GM20431 (cell line): Measurements from ENCODE around the gene GTF3C2.
"Not testable (repeated sequence)": the region's sequence is repeated elsewhere in the genome, so short reads cannot be mapped to it uniquely, and the experiment has no call there.

ENCODE experiments used
- in situ Hi-C: fragments of 300-500 bp; cut with MseI, MboI; formaldehyde crosslinking; loops from one replicate; pipeline ENCODE4 v1.15.0; 2020; ENCODE audit warnings: low sequenced_read_pairs; ENCODE audit not compliant: unreplicated experiment

GTF3C2 gene

GRCh38 chr2:27323596-27324285 is 32.8 kb downstream of the GTF3C2 start:
- in situ Hi-C loops, result no loop called here

GRCh38 chr2:27322766-27323595 is 33.6 kb downstream of the GTF3C2 start, which contains the start of gene MPV17:
Gene MPV17, minus strand, starts transcription at chr2:27323097. Its CDS starts 580 bp downstream, at chr2:27322517.
- in situ Hi-C loops, result no loop called here

DNA sequence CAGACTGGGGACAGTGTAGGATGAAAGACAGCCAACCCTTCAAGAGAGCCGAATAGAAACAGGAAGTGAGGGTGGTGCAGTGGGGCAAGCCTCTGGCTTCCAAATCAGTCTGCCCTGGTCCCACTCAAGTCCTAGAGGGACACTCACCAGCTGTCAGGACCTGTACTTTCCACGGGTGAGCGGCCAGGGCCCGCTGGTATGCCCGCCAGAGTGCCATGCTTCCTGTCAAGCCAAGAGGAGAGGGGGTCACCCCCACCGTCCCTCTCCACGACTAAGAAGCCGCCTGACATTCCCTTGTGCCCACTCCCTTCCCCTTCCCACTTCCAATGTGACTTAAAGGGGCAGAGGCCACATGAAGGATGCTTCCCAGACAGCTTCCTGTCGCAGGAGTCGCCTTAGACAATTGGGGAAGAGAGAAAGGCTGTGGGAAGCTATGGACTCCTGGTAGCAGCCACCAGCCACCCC is 34.2 kb downstream of the GTF3C2 start:
- in situ Hi-C loops, result no loop called here

DNA sequence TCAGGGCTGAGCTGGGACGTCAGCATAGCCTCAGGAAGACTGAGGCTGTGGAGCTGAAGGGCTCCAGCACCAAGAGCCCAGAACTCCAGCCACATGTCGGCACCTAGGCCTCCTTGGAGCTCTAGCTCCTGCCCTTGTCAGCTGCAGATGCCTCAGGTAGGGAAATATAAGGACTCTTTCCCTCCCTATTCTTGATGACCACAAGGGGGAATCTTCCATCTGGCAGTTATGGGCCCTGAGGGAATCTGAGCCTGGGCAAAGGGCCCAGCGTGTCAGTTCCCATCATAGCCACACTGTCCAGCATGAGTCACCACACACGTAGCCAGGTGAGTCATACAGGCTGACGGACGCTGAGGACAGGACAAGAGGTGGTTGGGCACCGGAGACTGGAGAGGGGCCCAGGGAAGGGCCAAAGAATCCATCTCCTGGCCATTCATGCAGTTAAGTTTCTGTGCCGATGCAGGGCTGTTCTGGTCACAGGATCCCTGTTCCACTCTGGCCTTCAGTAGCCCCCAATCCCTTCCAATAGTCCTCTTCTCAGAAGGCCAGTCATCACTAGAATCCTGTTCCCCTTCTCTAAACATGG is 35.5 kb downstream of the GTF3C2 start:
- in situ Hi-C loops, result no loop called here

- in situ Hi-C loops, result not testable (repeated sequence)
These were observed 36.7 kb downstream of the GTF3C2 start for GRCh38 chr2:27319839-27320238.

DNA sequence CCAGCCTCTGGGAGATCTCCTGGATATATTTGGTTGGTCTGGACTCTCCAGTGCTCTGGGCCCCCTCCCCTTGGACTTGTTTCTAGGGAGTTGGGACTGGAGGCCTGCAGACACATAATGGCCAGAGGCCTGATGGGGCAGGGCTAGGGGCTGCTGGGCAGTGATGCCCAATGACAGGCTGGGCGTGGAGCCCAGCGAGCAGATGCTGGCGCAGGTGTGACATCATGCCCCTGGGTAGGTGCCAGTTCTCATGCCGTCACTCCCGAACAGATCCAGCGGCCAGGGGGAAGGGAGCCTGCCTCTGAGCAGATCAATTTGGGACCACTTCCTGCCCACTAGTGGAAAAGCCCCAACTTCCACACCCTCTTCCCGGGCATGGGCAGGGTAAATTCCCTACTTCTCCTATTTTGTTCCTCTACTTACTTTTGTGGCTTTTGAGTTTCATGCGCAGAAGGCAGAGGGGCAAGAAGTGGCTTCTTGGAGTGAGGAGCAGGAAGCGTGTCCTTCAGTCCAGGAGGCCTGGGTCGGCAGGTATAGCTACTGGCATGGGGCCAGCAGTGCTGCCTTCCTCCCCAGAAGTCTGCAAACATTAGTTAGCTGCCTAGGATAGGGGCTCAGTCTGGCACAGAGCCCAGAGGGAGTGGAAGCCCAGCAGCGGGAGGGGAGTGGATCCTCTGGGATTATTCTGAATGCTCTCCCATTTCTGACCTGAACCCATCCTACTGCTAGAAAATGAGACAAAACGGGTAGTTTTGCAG is 39.7 kb downstream of the GTF3C2 start:
- in situ Hi-C loops, result no loop called here

DNA sequence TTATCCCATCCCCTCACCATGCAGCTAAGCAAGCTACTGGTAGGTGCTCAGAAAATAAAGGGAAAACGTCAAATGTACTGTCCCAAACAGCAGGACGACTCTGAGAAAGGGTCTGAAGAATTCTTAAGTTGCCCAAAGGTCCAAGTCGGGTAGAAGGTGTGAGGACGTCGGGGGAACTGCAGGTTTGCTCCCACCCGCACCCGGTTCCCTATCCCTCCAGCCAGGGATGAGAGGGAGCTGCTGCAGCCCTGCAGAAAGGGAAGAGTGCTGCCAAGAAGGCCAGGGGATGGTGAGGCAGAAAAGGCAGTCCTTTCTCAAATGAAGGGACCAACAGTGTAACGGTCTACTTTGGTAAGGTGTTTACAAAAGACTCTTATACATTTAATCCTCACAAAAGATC is 41.4 kb downstream of the GTF3C2 start:
- in situ Hi-C loops, result no loop called here

- in situ Hi-C loops, result no loop called here
These were observed 41.9 kb downstream of the GTF3C2 start for GRCh38 chr2:27314709-27315108.

GRCh38 chr2:27313882-27314645 is 42.5 kb downstream of the GTF3C2 start:
- in situ Hi-C loops, result no loop called here

DNA sequence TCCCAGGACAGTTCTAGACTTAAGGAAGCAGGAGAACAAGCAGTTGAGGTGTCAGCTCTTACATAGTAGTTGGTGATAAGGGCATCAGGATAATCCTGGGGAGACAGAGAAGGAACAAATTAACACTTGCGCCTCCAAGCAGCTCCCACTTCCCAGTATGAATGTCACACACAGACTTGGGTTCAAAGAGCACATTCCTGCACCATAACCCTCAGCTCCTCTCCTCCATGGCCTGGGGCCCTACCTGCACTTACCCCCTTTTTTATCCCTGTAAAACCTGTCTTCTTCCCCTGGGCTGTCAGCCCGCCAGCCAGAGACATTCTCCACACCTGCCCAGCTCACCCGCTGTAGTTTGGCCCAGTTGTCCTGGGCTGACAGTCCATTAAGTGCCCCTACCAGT is 44.4 kb downstream of the GTF3C2 start:
- in situ Hi-C loops, result no loop called here

DNA sequence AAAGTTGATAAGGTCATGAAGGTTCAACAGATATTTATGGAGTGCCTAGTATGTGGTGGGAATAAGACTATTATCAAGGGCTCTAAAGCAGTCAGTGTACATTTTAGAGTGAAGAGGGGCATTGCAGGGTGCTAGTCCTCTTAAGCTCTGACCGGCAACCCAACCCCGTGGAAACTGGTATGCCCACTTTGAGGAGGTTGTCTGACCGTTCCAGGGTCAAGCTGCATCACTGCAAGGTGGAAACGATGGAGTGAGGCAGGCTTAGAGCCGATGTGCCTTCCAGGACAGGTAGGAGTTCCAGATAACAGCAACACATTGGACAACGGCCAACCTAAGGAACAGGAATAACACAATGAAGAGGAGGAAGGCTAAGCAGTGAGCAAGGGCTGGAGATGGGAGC is 46.9 kb downstream of the GTF3C2 start:
- in situ Hi-C loops, result no loop called here

GRCh38 chr2:27308359-27308881 is 48.1 kb downstream of the GTF3C2 start, which contains the start of gene UCN:
Gene UCN, minus strand, starts transcription at chr2:27308445. Its CDS starts 550 bp downstream, at chr2:27307895.
- in situ Hi-C loops, result no loop called here

DNA sequence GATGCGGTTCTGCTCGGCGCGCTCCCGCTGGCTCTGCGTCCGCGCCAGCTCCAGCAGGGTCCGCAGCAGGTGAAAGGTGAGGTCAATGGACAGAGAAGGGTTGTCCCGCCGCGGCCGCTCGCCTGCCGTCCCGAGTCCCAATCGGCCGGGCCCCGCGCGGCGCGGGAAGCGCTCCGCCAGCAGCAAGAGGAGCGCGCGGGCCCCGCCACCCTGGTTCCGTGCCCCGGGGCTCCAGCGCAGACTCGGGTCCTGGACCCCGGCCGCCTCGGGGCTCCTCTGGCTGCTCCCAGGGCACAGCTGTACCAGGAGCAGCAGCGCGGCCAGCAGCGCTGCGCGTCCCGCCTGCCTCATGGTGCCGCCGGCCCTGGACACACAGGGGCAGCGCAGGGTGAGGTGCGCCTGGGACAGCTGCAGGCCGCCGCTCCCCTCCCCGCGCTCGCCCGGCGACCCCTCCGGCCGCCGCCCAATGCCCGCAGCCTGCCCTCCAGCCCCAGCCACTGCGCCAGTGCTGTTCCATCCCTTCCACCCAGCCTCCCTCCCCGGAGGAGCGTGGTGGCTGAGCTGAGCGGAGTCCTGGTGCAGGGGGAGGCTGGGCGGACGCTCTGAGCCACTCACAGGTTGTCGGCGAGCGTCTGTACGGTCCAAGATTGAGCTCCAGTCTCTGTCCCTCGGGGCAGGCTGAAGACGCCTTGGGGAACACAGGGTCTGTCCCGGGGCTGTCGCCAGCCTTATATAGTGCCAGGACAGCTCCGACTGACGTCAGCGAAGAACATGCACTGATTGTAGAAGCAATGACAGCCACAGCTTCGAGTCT is 48.8 kb downstream of the GTF3C2 start:
- in situ Hi-C loops, result no loop called here

- in situ Hi-C loops, result no loop called here
These were observed 49.3 kb downstream of the GTF3C2 start for GRCh38 chr2:27307287-27307544.

GRCh38 chr2:27306573-27307286 is 49.8 kb downstream of the GTF3C2 start:
- in situ Hi-C loops, result no loop called here

DNA sequence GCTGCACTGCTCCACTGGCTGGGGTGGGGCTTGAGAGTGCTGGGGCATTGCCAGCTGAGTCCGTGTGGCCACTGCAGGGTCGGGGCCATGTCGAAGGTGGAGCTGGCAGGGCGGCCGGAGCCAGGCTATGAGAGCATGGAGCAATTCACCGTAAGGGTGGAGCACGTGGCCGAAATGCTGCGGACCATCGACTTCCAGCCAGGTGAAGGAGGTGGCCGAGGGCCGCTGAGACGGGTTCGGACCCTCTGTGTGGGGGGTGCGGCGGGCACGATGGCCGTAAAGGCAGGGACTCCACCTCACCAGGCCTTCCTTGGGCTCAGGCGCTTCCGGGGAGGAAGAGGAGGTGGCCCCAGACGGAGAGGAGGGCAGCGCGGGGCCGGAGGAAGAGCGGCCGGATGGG is 50.4 kb downstream of the GTF3C2 start:
- in situ Hi-C loops, result no loop called here

DNA sequence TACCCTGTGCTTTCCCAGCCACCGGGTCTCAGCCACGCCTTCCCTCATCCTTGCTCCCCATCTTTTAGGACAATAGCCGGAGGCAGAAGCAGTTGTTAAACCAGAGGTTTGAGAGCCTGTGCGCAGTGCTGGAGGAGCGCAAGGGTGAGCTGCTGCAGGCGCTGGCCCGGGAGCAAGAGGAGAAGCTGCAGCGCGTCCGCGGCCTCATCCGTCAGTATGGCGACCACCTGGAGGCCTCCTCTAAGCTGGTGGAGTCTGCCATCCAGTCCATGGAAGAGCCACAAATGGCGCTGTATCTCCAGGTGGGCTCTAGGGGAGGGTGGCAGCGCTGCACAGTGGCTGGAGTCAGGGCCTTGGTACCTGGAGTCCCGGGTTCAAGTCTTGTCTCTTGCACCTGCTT is 51.0 kb downstream of the GTF3C2 start:
- in situ Hi-C loops, result no loop called here
